HL-60 (cell line): ENCODE measurements around the gene NKAIN4.

ENCODE experiments used
- DNase-seq, 2 experiments: peaks; one replicate each; pipeline ENCODE4 v3.0.0-alpha.2; 2010 to 2020; ENCODE audit warnings: low read depth in 1 of 2, low spot score in 1 of 2
- H3K27ac ChIP-seq: fragments of 250-450 bp; sonication (Bioruptor Pico); replicated peaks from 2 replicates; pipeline ENCODE4 v1.5.1; 2020; ENCODE audit warnings: mild to moderate bottlenecking, moderate library complexity
- H3K27me3 ChIP-seq: fragments of 250-450 bp; sonication (Bioruptor Pico); 2 replicates; pipeline ENCODE4 v1.5.1; 2021; ENCODE audit warnings: mild to moderate bottlenecking, moderate library complexity; ENCODE audit not compliant: insufficient read depth, poor library complexity, severe bottlenecking
- H3K4me3 ChIP-seq: replicated peaks from 2 replicates; pipeline ENCODE4 v1.5.1; 2011; ENCODE audit warnings: mild to moderate bottlenecking, control low read depth, low read length; ENCODE audit not compliant: insufficient read depth
- GABPA ChIP-seq: IDR thresholded peaks from 2 replicates; pipeline ENCODE4 v1.6.1; 2012; ENCODE audit warnings: low read depth
- POLR2AphosphoS5 ChIP-seq: IDR thresholded peaks from 2 replicates; pipeline ENCODE4 v1.6.1; 2012; ENCODE audit warnings: low read depth
- SPI1 ChIP-seq: IDR thresholded peaks from 2 replicates; pipeline ENCODE4 v1.6.1; 2012; ENCODE audit warnings: low read depth, mild to moderate bottlenecking, borderline replicate concordance
- TF ChIP-seq, protein P1 (sequence below): IDR thresholded peaks from one replicate; pipeline ENCODE4 v1.5.1; 2011; ENCODE audit warnings: low read length, control low read depth, inconsistent platforms; ENCODE audit not compliant: insufficient read depth
- TF ChIP-seq, protein P2 (sequence below): IDR thresholded peaks from 2 replicates; pipeline ENCODE4 v1.6.1; 2012; ENCODE audit warnings: low read depth; ENCODE audit not compliant: insufficient replicate concordance

NKAIN4 gene

DNA sequence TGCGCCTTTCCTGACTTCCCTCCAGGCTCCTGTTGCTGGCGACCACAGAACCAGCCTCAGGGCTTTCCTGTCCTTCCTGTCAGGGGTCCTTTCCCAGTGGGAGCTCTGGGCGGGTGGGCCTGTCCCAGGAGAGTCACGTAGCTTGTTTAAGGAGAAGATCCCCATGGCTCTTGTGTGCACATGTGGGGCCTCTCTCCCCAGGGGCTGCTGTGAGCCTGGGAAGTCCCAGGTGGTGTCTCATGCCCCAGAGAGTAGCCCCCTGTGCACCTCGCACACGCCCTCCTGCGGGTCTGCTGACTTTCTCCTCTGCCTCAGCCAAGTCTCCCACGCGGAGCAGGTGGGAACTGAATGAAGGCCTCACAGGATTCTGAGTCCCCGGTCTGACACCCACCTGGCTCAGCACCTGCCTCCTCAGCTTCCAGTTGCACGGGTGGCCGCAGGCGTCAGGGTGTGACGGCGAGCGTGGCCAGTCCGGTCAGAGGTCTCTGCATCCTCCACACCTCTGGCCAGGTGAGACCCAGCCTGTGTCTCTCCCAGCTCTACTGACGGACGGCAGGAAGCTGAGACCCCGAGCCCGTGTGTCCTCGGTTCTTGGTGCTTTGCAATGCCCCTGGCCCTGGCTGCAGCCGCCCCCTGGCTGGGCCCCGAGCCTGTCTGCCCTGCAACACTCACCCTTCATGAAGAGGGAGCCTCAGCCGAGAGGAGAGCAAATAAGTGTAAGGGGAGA is 5.6 kb upstream of the NKAIN4 start:
- Histone ChIP-seq H3K4me3 (no peak overlapping the region), H3K27ac (no peak overlapping the region), H3K27me3 (peaks cover 61% of the 10 kb centered on the region)
- TF ChIP-seq, protein P1, sequence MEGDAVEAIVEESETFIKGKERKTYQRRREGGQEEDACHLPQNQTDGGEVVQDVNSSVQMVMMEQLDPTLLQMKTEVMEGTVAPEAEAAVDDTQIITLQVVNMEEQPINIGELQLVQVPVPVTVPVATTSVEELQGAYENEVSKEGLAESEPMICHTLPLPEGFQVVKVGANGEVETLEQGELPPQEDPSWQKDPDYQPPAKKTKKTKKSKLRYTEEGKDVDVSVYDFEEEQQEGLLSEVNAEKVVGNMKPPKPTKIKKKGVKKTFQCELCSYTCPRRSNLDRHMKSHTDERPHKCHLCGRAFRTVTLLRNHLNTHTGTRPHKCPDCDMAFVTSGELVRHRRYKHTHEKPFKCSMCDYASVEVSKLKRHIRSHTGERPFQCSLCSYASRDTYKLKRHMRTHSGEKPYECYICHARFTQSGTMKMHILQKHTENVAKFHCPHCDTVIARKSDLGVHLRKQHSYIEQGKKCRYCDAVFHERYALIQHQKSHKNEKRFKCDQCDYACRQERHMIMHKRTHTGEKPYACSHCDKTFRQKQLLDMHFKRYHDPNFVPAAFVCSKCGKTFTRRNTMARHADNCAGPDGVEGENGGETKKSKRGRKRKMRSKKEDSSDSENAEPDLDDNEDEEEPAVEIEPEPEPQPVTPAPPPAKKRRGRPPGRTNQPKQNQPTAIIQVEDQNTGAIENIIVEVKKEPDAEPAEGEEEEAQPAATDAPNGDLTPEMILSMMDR, result no peak
- TF ChIP-seq POLR2AphosphoS5 (no peak), GABPA (no peak), SPI1 (no peak)
- TF ChIP-seq, protein P2, sequence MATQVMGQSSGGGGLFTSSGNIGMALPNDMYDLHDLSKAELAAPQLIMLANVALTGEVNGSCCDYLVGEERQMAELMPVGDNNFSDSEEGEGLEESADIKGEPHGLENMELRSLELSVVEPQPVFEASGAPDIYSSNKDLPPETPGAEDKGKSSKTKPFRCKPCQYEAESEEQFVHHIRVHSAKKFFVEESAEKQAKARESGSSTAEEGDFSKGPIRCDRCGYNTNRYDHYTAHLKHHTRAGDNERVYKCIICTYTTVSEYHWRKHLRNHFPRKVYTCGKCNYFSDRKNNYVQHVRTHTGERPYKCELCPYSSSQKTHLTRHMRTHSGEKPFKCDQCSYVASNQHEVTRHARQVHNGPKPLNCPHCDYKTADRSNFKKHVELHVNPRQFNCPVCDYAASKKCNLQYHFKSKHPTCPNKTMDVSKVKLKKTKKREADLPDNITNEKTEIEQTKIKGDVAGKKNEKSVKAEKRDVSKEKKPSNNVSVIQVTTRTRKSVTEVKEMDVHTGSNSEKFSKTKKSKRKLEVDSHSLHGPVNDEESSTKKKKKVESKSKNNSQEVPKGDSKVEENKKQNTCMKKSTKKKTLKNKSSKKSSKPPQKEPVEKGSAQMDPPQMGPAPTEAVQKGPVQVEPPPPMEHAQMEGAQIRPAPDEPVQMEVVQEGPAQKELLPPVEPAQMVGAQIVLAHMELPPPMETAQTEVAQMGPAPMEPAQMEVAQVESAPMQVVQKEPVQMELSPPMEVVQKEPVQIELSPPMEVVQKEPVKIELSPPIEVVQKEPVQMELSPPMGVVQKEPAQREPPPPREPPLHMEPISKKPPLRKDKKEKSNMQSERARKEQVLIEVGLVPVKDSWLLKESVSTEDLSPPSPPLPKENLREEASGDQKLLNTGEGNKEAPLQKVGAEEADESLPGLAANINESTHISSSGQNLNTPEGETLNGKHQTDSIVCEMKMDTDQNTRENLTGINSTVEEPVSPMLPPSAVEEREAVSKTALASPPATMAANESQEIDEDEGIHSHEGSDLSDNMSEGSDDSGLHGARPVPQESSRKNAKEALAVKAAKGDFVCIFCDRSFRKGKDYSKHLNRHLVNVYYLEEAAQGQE, result no peak
- no peak for DNase-seq

DNA sequence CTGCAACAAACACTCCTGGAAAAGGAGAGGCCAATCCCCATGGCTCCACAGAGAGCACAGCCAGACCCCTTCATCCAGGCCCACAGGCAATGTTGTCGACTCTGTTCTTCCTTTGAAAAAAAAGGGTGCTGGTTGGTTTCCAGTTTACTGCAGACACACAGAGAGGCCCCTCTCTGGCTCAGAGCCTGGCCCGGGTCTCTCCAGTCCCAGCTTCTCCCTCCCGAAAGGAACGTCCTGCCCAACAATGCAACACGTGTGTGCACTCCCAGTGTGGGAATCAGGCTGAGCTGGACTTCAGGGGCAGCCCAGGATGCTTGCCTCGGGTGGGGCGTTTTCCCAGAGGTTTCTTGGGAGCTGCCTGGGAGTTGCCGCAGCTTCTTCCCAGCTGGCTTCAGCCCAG is 4.5 kb upstream of the NKAIN4 start:
- H3K27me3 ChIP-seq, result peaks cover 63% of the 10 kb centered on the region
- no peak for TF ChIP-seq SPI1
- TF ChIP-seq, protein P1, result no peak
- no peak for TF ChIP-seq POLR2AphosphoS5
- no peak for TF ChIP-seq GABPA
- TF ChIP-seq, protein P2, result no peak
- H3K27ac ChIP-seq, result no peak overlapping the region
- no peak overlapping the region for H3K4me3 ChIP-seq
- DNase-seq, result no peak

DNA sequence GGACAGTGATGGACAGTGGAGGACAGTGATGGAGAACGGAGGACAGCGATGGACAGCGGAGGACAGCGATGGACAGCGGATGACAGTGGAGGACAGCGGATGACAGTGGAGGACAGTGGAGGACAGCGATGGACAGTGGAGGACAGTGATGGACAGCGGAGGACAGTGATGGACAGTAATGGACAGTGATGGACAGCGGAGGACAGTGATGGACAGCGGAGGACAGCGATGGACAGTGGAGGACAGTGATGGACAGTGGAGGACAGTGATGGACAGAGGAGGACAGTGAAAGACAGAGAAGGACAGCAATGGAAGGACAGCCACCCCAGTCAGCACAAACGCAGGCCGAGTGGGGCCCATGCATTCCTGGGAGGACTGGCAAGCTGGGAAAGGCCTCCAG is 3.4 kb upstream of the NKAIN4 start:
- no peak for DNase-seq
- Histone ChIP-seq H3K27ac (no peak overlapping the region), H3K4me3 (no peak overlapping the region), H3K27me3 (peaks cover 66% of the 10 kb centered on the region)
- TF ChIP-seq POLR2AphosphoS5 (no peak), SPI1 (no peak), GABPA (no peak)
- TF ChIP-seq, protein P1, result no peak
- TF ChIP-seq, protein P2, result no peak
